GM23338 (cell line): ENCODE results near the gene CPXM2.

Source experiments
- POLR2AphosphoS5 ChIP-seq: IDR thresholded peaks from 2 replicates; pipeline ENCODE4 v1.6.1; 2016; ENCODE audit warnings: antibody characterized with exemption, low read depth
- ZNF114 ChIP-seq: fragments of 250-450 bp; sonication (Bioruptor Pico); IDR thresholded peaks from 2 replicates; pipeline ENCODE4 v1.5.0; 2020; ENCODE audit warnings: mild to moderate bottlenecking, moderate library complexity
- TF ChIP-seq, protein P1 (sequence below), 2 experiments: fragments of 200-600 bp in 1 of 2; sonication (generic) in 1 of 2; conservative IDR thresholded peaks; 2 replicates each; pipeline versions ENCODE4 v1.5.1 to v1.6.1; 2016 to 2017; ENCODE audit warnings: antibody characterized with exemption in 2 of 2, low read depth in 2 of 2, mild to moderate bottlenecking in 2 of 2, moderate library complexity in 1 of 2

DNA sequence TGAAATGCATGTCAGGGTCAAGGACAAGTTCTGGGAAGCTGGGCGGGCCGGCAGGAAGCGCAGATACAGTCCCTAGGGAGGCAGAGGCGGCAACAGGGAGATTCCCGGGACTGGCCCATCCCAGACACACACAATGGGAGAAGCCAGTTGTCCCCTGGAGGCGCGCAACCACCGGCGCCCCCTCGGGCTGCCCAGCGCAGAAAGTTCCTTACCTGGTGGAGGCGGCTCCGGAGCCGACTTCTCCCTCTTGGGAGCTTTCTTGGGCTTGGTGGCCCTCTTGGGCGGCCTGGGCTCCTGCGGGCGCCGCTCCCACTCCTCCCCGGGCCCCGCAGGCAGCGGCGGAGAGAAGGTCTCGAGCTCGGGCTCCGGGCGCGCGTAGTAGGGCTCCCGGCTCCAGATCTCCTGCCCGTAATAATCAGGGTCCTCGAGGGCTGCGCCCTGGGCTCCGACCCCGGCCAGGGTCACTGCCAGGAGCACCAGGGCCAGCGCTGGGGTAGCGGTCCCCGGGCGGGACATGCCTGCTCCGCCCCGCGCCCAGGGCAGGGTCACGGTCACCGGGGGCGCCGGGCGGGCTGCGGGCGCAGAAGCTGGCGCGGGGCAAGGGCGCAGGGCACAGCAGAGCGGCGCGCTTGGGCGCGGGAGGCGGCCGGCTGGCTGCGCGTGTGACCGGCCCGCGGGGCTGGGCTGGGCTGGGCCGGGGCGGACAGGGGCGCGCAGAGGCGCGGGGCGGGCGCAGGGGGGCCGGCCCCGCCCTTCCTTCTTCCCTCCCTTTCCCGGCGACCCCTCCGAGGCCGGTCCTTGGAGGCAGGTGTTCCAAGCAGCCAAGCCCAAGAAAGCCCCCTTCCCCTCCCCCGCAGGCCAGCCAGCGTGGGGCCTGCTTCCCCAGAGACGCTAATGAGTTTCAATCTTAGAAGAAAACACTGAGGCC is at the start of gene CPXM2:
- TF ChIP-seq, protein P1, sequence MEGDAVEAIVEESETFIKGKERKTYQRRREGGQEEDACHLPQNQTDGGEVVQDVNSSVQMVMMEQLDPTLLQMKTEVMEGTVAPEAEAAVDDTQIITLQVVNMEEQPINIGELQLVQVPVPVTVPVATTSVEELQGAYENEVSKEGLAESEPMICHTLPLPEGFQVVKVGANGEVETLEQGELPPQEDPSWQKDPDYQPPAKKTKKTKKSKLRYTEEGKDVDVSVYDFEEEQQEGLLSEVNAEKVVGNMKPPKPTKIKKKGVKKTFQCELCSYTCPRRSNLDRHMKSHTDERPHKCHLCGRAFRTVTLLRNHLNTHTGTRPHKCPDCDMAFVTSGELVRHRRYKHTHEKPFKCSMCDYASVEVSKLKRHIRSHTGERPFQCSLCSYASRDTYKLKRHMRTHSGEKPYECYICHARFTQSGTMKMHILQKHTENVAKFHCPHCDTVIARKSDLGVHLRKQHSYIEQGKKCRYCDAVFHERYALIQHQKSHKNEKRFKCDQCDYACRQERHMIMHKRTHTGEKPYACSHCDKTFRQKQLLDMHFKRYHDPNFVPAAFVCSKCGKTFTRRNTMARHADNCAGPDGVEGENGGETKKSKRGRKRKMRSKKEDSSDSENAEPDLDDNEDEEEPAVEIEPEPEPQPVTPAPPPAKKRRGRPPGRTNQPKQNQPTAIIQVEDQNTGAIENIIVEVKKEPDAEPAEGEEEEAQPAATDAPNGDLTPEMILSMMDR (conservative IDR thresholded peaks at IDR 0.05; ENCODE audit: low read depth in 2 of 2), result peak; percentile 12 to 13; a peak in 3 of 4 replicates
- TF ChIP-seq ZNF114 (CRISPR knock-in tag) (no peak), POLR2AphosphoS5 (0 out of 2 replicates have a peak, but pooled peaks have one; percentile 0)
